Stimulated activated CD4-positive, alpha-beta T cell treated with anti-CD3 and anti-CD28 coated beads, Interleukin-4, amount 100 ng/mL, for 4 hours (primary cell): ENCODE data around the gene DDX41.

Experiments used
- DNase-seq, 2 experiments: peaks; one replicate each; pipeline ENCODE4 v3.0.0-alpha.2; 2020

DDX41 gene

GRCh38 chr5:177512736-177513380, 3.9 kb downstream of the DDX41 start:
- no peak for DNase-seq

- DNase-seq = no peak
Measured at GRCh38 chr5:177511796-177512675, 4.7 kb downstream of the DDX41 start.

GRCh38 chr5:177511181-177511580, 5.6 kb downstream of the DDX41 start:
- no peak for DNase-seq

GRCh38 chr5:177510567-177511053, 6.2 kb downstream of the DDX41 start:
- no peak for DNase-seq

GRCh38 chr5:177509991-177510566, 6.7 kb downstream of the DDX41 start:
- no peak for DNase-seq

GRCh38 chr5:177509381-177509951, 7.3 kb downstream of the DDX41 start, which contains the start of gene DOK3:
Gene DOK3 (minus strand): TSS chr5:177509826. CDS start chr5:177509540, 286 bp downstream.
- DNase-seq = no peak

- no peak for DNase-seq
Measured at GRCh38 chr5:177508837-177509236, 7.9 kb downstream of the DDX41 start.

- no peak for DNase-seq
Measured at GRCh38 chr5:177508221-177508611, 8.5 kb downstream of the DDX41 start.

- no peak for DNase-seq
Measured at GRCh38 chr5:177507596-177508220, 9.1 kb downstream of the DDX41 start.

GRCh38 chr5:177507165-177507564, 9.6 kb downstream of the DDX41 start:
- DNase-seq = no peak

GRCh38 chr5:177505075-177505474, 11.7 kb downstream of the DDX41 start:
- DNase-seq = no peak

- DNase-seq = no peak
Measured at GRCh38 chr5:177504086-177505056, 12.4 kb downstream of the DDX41 start.

GRCh38 chr5:177503351-177504085, 13.2 kb downstream of the DDX41 start:
- no peak for DNase-seq

GRCh38 chr5:177502886-177503285, 13.9 kb downstream of the DDX41 start:
- no peak for DNase-seq

GRCh38 chr5:177501874-177502678, 14.7 kb downstream of the DDX41 start:
- no peak for DNase-seq

- peak; percentile 74 to 88 for DNase-seq
Measured at GRCh38 chr5:177500685-177501522, 15.9 kb downstream of the DDX41 start.

GRCh38 chr5:177499842-177500241, 16.9 kb downstream of the DDX41 start:
- DNase-seq = no peak

- no peak for DNase-seq
Measured at GRCh38 chr5:177498013-177498787, 18.6 kb downstream of the DDX41 start.
